Colonic mucosa (tissue), 4 donors: ENCODE measurements around the gene KRTAP10-7. TPM values are rescaled to one million over a fixed set of nuclear protein-coding genes. Genes with fewer than 3 reads are reported as not detected.

ENCODE experiments used
- DNase-seq: peaks from one replicate; pipeline ENCODE4 v3.0.0-alpha.2; 2020
- H3K27ac ChIP-seq: fragments of 200-600 bp; one replicate; pipeline ENCODE4 v1.8.0; 2021
- H3K27me3 ChIP-seq: fragments of 200-600 bp; one replicate; pipeline ENCODE4 v1.8.0; 2021
- H3K36me3 ChIP-seq: fragments of 200-600 bp; one replicate; pipeline ENCODE4 v1.8.0; 2021
- H3K4me1 ChIP-seq: fragments of 200-600 bp; one replicate; pipeline ENCODE4 v1.8.0; 2021; ENCODE audit warnings: mild to moderate bottlenecking
- H3K4me3 ChIP-seq: fragments of 200-600 bp; one replicate; pipeline ENCODE4 v1.8.0; 2021
- H3K9ac ChIP-seq, 2 donors: one replicate each; pipeline ENCODE4 v1.7.0; 2013; ENCODE audit warnings: control low read depth in 2 of 2, low read depth in 2 of 2, low read length in 2 of 2
- H3K9me3 ChIP-seq: fragments of 200-600 bp; one replicate; pipeline ENCODE4 v1.8.0; 2021
- CTCF ChIP-seq: fragments of 200-600 bp; IDR thresholded peaks from one replicate; pipeline ENCODE4 v1.8.0; 2022; ENCODE audit warnings: antibody characterized with exemption, mild to moderate bottlenecking
- intact Hi-C: fragments of 100-400 bp; cut with DNase I; formaldehyde crosslinking; loops from one replicate; pipeline ENCODE4 v1.14.1; 2022
- total RNA-seq, 2 donors: library from RNA; stranded (reverse); fragmentation: NEBNext Ultra II Directional in 1 of 2; extraction: Animal tissue kit (Norgen Biotek cat#: 25700) in 1 of 2; gene quantifications; one replicate each; pipeline ENCODE4 v1.2.1, GENCODE V29; 2021
- donor health status: healthy.
- donor health status: DM: no; HTN: no; CAD: no.
- donor health status: DM: no; HTN: no; CAD: no.

Gene KRTAP10-7
- total RNA-seq, 2 donors from 2014 or later: not detected

- Histone ChIP-seq H3K4me3 (no peak overlapping the region), H3K36me3 (no peaks in the 10 kb centered on the region)
- peak; percentile 35 for DNase-seq
Measured at GRCh38 chr21:44618909-44619308, 18.5 kb downstream of the KRTAP10-7 start.

GRCh38 chr21:44619886-44620285 lies 19.5 kb downstream of the KRTAP10-7 start:
- H3K27me3 ChIP-seq: no peaks in the 10 kb centered on the region
- H3K9ac ChIP-seq: no peak overlapping the region
- H3K36me3 ChIP-seq: no peaks in the 10 kb centered on the region
- DNase-seq: no peak
- no peak overlapping the region for H3K27ac ChIP-seq
- TF ChIP-seq CTCF: no peak
- H3K4me3 ChIP-seq: no peak overlapping the region
- no peaks in the 10 kb centered on the region for H3K4me1 ChIP-seq
- intact Hi-C loops: no loop called here
- no peaks in the 10 kb centered on the region for H3K9me3 ChIP-seq

More at GRCh38 chr21:44618909-44619308, 18.5 kb downstream of the KRTAP10-7 start:
- TF ChIP-seq CTCF: no peak
- intact Hi-C loops: no loop called here
- Histone ChIP-seq H3K27ac (peak overlapping the region; percentile 3), H3K4me1 (no peaks in the 10 kb centered on the region), H3K9ac (no peak overlapping the region), H3K9me3 (no peaks in the 10 kb centered on the region), H3K27me3 (no peaks in the 10 kb centered on the region)

GRCh38 chr21:44623575-44623974 lies 23.2 kb downstream of the KRTAP10-7 start:
- Histone ChIP-seq H3K36me3 (no peaks in the 10 kb centered on the region), H3K9ac (no peak overlapping the region), H3K9me3 (no peaks in the 10 kb centered on the region), H3K27me3 (no peaks in the 10 kb centered on the region), H3K27ac (no peak overlapping the region), H3K4me1 (no peaks in the 10 kb centered on the region), H3K4me3 (no peak overlapping the region)
- DNase-seq: no peak
- TF ChIP-seq CTCF: no peak
- intact Hi-C loops: no loop called here

DNA sequence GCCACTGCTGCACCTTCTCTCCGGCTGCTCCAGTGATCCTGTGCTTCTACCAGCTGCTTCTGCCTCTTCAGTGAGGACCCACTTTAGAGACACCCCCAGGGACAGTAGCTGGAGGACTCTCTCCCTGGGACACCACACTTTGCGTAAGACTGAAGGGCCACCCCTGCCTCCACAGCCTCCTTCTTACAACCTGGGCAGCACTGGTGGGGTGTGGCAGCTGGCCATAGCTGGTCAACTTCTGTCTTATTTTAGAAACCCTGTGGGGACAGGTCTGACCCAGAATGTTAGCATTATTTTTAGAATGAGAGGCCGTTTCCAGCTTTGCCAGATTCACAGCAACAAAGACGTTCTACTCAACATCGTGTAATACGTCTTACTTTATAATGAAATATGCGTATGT lies 25.4 kb downstream of the KRTAP10-7 start:
- no peak overlapping the region for H3K9ac ChIP-seq
- no peak overlapping the region for H3K4me3 ChIP-seq
- H3K27ac ChIP-seq: no peak overlapping the region
- TF ChIP-seq CTCF: no peak
- H3K27me3 ChIP-seq: no peaks in the 10 kb centered on the region
- intact Hi-C loops: no loop called here
- H3K4me1 ChIP-seq: no peaks in the 10 kb centered on the region
- H3K36me3 ChIP-seq: no peaks in the 10 kb centered on the region
- no peak for DNase-seq
- H3K9me3 ChIP-seq: no peaks in the 10 kb centered on the region

GRCh38 chr21:44626262-44626661 lies 25.9 kb downstream of the KRTAP10-7 start:
- Histone ChIP-seq H3K4me1 (no peaks in the 10 kb centered on the region), H3K36me3 (no peaks in the 10 kb centered on the region), H3K9ac (no peak overlapping the region), H3K27ac (no peak overlapping the region), H3K27me3 (no peaks in the 10 kb centered on the region), H3K9me3 (no peaks in the 10 kb centered on the region), H3K4me3 (no peak overlapping the region)
- intact Hi-C loops: no loop called here
- no peak for TF ChIP-seq CTCF
- no peak for DNase-seq
